A549 treated with AZD2906 at 1 μM for 4 hours (cell line): ENCODE results near the gene NPIPA2. TPM values are rescaled to one million over a fixed set of nuclear protein-coding genes. Genes with fewer than 3 reads are reported as not detected.

Source experiments
- total RNA-seq: library from RNA; stranded (reverse); fragments of 200-300 nt; extraction: Qiagen RNA extraction; gene quantifications from 5 replicates; pipeline ENCODE4 v1.2.3, GENCODE V29; 2022

The NPIPA2 gene
- total RNA-seq, result 0.80 to 1.8 TPM (median 1.1 TPM) in 5 replicates

DNA sequence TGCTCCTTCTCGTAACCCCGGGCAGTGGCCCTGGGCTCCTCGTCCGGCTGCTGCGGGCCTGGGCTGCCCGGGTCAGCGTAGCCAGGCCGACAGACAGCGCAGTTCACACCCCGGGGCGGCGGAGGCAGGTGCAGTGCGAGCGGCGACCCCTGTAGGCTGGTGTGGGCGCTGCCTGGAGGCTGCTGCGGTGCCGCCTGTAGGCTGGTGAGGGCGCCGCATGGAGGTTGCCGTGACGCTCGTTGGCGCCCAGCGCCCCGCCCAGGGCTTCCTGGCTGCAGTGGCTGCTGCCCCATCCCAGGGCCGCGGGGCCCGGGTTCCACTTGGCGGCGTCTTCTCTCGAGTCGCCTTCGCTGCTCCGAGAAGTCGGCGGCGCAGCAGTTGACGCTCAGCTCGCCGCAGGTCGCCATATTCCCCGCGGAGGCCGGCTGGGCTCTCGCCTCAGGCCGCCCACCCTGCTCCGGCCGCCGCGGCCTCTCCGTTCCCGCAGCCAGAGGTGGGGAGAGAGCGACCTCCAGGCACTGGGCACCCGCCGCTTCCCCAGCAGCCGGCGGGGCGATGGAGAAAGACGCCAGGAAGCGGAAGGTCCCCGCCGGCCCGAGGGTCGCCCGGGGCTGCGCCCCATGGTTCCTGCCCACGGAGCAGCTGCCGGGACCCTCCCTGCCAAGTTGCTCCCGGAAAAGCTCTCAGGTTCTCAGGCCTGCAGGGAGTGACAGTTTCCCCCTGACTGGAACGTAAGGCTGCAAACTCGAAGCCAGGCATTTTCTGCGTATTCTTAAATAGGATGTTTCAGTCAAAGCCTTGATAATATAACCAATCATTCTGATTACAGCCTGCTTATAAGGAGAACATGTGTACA is at the start of gene NPIPA2:
NPIPA2 (plus strand) TSS at position 261 of the 856 bp plus-strand sequence. CDS start 5,533 bp downstream, outside the sequence.

DNA sequence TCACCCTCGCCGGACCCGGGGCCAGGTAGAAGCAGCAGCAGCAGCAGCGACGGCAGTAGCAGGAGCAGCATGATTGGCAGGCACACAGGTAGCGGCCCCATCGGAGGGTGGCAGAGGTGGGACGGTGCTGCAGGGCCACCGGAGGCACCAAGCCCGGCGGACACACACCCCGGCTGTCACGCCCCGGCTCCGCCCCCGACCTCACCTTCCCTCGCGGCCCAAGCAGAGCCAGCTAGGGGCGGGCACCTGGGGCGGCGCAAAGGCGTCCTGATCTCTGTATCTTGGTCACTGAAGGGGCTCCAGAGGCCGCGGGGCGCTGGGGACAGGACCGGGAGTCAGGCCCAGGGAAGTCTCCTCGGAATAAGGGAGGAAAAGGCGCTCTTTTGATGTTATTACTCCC is 48.2 kb upstream of the NPIPA2 start, which contains the start of gene PLA2G10:
PLA2G10 (minus strand) TSS at position 180 of the 400 bp plus-strand sequence; CDS start at position 101, 79 bp downstream.

DNA sequence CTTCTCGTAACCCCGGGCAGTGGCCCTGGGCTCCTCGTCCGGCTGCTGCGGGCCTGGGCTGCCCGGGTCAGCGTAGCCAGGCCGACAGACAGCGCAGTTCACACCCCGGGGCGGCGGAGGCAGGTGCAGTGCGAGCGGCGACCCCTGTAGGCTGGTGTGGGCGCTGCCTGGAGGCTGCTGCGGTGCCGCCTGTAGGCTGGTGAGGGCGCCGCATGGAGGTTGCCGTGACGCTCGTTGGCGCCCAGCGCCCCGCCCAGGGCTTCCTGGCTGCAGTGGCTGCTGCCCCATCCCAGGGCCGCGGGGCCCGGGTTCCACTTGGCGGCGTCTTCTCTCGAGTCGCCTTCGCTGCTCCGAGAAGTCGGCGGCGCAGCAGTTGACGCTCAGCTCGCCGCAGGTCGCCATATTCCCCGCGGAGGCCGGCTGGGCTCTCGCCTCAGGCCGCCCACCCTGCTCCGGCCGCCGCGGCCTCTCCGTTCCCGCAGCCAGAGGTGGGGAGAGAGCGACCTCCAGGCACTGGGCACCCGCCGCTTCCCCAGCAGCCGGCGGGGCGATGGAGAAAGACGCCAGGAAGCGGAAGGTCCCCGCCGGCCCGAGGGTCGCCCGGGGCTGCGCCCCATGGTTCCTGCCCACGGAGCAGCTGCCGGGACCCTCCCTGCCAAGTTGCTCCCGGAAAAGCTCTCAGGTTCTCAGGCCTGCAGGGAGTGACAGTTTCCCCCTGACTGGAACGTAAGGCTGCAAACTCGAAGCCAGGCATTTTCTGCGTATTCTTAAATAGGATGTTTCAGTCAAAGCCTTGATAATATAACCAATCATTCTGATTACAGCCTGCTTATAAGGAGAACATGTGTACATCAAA is 38.9 kb upstream of the NPIPA2 start, which contains the start of gene NPIPA3:
NPIPA3 (plus strand) TSS at position 256 of the 856 bp plus-strand sequence. CDS start 5,533 bp downstream, outside the sequence.

Other genes with a start within 250 kb of the NPIPA2 start
- gene PARN, start 112.3 kb upstream of the NPIPA2 start, total RNA-seq, result 35.1 to 57.9 TPM (median 36.2 TPM) in 5 replicates
- gene BFAR, start 109.6 kb upstream of the NPIPA2 start, total RNA-seq, result 117 to 152 TPM (median 124 TPM) in 5 replicates
- gene PLA2G10, start 48.2 kb upstream of the NPIPA2 start, total RNA-seq, result 0.33 to 0.63 TPM (median 0.48 TPM) in 5 replicates
- gene NPIPA3, start 39.1 kb upstream of the NPIPA2 start, total RNA-seq, result 0.37 to 2.0 TPM (median 1.1 TPM) in 5 replicates
- gene NOMO1, start 91.2 kb downstream of the NPIPA2 start, total RNA-seq, result 89.6 to 98.8 TPM (median 91.8 TPM) in 5 replicates
- 30.8 to 48.5 TPM (median 43.2 TPM) in 5 replicates for gene NPIPA1, start 194.9 kb downstream of the NPIPA2 start, total RNA-seq
- gene PDXDC1, start 232.5 kb downstream of the NPIPA2 start, total RNA-seq, result 60.4 to 68.5 TPM (median 66.2 TPM) in 5 replicates